AML-193 (cell line): ENCODE measurements around the gene DHTKD1.
"Not testable (repeated sequence)": the region's sequence is repeated elsewhere in the genome, so short reads cannot be mapped to it uniquely, and the experiment has no call there.

Source experiments
- DNase-seq, 2 experiments: peaks; one replicate each; lab custom pipeline; 2025; lab: John Stamatoyannopoulos, UW

DHTKD1 gene

GRCh38 chr10:12140038-12140437 lies 71.3 kb downstream of the DHTKD1 start:
- DNase-seq = no peak

- DNase-seq = no peak
Observed at GRCh38 chr10:12144538-12144937, 75.8 kb downstream of the DHTKD1 start.

- no peak for DNase-seq
Observed at GRCh38 chr10:12150163-12150562, 81.4 kb downstream of the DHTKD1 start.

GRCh38 chr10:12154516-12154915 lies 85.8 kb downstream of the DHTKD1 start:
- no peak for DNase-seq

GRCh38 chr10:12156367-12157123 lies 87.8 kb downstream of the DHTKD1 start:
- DNase-seq = no peak

- peak; percentile 66 to 76 for DNase-seq
Observed at GRCh38 chr10:12158111-12158510, 89.4 kb downstream of the DHTKD1 start.

GRCh38 chr10:12160664-12161063 lies 91.9 kb downstream of the DHTKD1 start:
- DNase-seq = no peak

GRCh38 chr10:12162927-12163326 lies 94.2 kb downstream of the DHTKD1 start:
- no peak for DNase-seq

GRCh38 chr10:12164085-12164484 lies 95.3 kb downstream of the DHTKD1 start:
- no peak for DNase-seq

- no peak for DNase-seq
Observed at GRCh38 chr10:12165036-12165435, 96.3 kb downstream of the DHTKD1 start.

GRCh38 chr10:12165999-12166775 lies 97.4 kb downstream of the DHTKD1 start:
- no peak for DNase-seq

- DNase-seq = not testable (repeated sequence)
Observed at GRCh38 chr10:12171512-12171911, 102.8 kb downstream of the DHTKD1 start.
